Fibroblast of peridontal ligament (primary cell): Measurements from ENCODE around the gene DLEC1.
"Not testable (repeated sequence)": the region's sequence is repeated elsewhere in the genome, so short reads cannot be mapped to it uniquely, and the experiment has no call there.

Source experiments
- DNase-seq: peaks from one replicate; pipeline ENCODE4 v3.0.0-alpha.2; 2010; ENCODE audit errors: extremely low read depth

DLEC1 gene

DNA sequence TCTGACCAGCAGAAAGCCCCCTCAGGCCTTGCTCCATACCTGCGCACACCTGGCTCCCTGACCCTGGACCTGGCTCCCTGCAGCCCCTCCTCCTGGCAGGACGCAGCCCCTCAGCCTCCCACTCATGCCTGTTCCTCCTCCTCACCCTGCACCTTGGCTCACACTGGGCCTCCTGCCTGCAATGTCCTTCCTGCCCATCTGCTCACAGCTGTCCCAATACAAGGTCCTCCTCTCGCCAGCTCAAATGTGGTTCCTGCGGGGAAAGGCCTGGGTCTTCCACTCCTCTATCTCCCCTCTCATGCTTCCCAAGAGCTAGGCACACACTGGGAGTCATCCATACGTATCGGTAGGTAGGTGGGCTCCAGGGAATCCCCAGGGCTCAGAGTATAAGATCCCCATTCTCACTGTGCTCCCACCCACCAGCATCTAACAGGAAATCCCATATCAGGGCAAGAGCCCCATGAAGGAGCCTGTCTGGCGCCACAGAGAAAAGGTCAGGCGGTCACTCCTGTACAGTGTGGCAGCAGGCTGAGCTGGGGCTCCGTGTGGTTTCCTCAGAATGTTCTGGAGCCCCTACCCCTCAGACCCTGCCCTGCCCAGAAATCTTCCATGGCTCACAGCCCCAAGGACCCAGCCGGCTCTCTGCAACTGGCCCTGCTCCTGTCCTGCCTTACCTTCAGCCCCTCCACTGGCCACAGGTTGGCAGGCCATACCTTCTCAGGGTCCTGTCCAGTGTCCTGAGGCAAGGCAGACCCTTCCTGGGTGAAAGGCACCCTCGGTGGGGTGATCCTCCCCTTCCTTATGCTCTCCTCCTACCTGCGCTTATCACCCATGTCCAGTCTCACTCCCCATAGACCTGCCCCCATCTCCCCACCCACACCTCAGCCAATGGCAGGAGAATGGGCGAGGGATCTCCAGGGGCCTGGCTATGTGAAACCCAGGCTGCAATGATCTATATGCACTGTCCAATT is 20.4 kb upstream of the DLEC1 start:
- DNase-seq, result no peak

DNA sequence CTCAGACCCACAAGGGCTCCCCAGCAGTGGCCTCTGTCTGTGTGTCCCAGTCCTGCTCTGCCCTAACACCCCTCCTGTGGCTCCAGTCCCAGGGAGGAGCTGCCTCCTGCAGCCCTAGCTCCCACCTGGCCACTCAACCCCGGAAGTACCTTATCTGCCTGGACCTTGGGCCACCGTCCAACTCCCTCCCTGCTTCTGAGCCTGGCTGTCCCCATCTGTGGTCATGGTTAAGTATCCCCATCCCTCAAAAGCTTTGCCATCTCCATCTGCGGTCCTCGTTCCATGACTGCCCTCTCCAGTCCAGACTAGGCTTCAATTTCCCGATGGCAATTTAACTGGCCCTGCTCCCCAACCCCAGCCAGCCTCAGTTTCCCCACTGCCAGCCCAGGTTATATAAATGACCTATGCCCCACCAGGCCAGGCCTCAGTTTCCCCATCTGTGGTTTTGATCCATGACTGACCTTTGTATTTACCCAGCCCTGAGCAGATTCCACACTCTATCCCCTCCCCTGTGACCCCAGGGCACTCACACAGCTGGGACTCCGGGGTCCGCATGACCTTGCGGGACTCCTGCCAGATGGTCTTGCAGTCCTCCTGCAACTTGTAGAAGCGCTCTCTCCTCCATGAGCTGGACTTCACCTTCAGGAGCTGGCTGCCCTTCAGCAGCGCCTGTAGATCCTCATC is 19.2 kb upstream of the DLEC1 start:
- DNase-seq, result no peak

DNA sequence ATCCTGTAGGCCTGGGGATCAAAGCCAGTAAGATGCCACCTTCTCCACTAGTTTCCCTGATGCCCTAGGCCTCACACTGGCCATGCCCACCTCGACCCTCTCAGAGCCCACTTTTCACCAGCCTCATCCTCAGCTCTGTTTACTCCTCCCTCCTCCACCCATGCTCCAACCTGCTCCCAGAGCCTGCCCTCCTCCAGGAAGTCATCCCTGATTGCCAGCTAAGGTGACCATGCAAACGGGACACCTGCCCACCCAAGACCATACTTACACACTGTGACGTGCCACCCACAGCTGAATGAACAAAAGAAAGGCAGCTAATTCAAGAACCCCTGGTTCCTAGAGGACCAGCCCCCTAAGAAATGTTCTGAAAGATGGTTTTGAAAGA is 18.7 kb upstream of the DLEC1 start:
- no peak for DNase-seq

DNA sequence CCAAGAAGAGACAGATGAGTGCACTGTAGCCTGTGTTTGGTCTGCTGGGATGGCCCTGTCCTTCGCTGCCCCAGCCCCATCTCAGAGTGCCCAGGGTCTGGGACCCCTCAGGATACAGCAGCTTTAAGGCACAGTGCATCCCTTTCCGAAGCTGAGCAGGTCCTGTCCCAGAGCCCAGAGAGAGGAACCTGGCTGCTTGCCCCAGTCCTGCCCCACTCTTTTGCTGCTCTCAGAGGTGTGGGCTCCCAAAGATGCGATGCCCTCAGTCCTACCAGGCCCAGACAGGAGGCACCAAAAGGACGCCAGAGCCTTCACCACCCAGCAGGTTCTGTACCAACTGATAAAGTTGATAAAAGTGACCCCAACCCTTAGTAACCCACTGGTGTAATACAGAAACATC is 17.8 kb upstream of the DLEC1 start:
- DNase-seq, result no peak

DNA sequence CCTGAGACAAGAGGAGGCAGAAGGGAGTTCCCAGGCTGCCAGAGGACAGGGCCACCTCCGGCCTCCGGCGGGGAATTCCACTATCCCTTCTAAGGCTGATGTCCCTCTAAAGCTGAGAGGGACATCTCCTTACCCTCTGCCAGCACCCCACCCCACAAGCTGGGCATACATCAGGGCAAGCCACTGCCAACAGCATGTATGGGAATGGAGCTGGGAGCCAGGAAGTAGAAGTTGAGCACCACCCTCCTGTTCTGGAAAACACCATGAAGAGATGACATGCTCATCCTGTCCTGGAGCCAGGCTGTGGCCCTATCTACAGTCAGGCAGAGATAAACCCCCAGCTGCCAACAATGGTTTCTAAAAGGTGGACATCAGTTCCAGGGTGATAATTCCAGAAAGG is 16.7 kb upstream of the DLEC1 start:
- DNase-seq, result no peak

DNA sequence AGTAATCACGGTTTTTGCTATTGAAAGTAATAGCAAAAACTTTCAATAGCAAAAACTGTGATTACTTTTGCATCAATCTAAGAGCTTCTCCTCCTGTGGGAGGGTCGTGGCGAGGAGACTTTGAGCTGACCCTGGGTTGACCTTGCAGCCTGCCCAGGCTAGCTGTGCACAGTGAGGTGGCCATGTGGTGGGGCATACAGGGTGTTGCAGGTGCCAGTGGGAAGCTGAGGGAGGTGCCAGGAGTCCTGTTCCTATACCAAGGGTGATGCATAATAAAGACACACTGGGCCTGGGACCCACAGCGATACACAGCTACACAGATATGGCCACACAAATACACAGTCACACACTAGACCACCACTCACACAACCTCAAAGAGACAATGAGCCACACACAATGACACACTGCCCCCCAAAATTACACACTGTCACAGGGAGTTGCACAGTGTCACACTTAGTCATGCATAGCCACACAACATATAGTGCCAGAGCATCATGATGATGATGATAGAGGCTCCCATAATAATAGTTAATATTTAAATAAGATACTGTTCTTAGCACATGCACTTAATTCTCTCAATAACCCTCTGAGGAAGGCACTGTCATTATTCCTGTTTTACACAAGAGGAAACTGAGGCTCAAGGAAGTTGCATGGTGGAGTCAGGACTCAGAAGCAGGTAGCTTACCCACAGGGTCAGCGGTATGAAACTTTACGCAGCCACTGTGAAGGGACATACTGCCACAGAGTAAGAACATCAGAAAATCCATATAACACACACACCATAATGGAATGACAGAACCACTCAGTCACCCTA is 15.9 kb upstream of the DLEC1 start:
- DNase-seq, result no peak

DNA sequence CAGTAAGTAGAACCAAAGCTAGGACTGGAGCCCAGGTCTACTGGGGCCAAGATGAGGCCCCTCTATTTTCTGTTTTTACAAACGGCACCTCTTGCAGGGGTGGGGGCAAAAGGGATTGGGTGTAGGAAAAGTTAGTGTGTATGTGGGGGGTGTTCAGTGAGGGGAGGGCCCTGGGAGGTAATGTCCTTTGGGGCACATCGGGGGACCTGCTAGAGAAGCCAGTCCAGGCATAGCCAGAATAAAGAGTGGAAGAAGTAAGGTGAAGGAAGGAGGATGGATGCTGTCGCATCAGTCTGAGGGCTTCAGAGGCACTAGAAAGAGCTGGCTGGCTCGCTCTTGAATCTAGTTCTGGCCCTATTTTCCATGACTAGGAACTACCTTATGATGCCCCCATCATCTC is 12.2 kb upstream of the DLEC1 start:
- no peak for DNase-seq

DNA sequence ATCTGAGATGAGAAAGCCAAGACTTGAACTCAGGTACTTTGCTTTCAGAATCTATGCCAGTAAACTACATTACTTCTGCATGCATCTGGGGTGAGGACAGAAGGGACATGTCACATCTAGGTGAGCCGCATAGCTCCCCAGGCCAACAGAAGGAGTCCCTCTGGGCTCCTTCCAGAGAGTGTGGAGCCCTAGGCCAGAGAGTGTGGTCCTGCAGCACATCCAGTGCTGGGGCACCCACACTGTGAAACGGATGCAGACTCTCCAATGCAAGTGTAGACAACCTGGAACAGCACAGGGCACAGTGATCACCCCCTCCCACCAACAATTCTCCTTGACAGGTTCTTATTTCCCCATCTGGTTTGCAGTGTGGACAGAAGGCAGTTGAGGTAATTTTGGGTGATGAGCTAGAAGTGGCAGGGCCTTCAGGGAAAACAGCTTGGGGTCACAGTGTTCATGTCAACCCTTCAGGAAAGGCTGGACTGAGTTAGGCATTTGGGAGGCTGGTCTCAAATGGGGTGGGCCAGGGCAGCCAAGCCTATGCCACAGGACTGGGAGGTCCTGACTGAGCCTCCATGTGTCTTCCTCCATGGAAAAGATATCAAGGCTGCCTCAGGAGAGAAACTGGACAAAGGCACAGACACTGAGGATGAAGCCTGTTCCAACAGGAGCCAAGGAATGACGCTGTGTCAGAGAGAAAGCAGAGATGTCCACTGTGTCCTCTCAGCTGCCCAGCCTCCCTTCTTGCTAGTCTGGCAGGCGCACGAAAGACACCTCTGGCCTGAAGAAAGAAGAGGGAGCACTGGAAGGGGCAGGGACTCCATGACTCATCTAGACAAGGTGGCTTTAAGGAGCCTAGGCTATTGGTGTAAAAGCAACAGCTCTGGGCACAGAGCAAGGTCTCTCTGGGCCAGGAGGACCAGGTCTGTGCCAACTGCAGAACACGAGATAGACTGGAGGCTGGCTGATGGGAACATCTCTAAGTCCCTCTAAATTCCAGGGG is 11.2 kb upstream of the DLEC1 start:
- no peak for DNase-seq

DNA sequence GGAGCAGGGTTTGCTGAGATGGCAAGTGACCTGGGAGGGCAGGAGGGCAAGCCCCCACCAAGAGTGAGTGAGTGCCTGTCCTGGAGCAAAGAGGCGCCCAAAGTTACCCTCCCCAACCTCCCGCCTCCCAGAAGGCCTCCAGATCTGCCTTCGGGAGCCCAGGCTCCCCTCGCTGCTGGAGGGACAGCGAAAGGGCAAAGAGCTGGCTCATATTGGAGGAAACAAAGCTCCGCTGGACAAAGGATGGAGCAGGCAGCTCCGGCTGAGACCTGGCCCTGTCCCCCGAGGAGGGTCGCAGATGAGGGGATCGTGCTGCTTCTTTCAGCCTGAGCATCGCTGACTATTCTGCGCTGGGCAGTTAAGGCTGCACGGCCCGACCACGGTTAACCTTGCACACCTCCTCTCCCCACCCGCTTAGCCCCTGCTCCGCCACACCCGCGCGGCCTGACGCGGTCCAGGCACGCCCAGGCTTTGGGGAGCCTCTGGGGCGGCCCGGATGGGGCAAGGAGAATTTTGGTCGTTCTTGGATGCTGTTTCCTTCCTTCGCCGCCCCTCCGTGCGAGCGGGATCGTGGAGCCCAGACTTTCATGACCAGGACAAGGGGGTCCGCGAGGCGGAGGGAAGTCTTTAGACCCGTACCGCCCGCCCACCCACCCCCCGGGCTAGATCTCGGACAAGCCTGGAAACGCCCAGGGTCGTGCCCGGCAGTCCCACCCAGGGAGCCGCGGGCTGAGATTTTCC is 10.2 kb upstream of the DLEC1 start:
- DNase-seq, result no peak

DNA sequence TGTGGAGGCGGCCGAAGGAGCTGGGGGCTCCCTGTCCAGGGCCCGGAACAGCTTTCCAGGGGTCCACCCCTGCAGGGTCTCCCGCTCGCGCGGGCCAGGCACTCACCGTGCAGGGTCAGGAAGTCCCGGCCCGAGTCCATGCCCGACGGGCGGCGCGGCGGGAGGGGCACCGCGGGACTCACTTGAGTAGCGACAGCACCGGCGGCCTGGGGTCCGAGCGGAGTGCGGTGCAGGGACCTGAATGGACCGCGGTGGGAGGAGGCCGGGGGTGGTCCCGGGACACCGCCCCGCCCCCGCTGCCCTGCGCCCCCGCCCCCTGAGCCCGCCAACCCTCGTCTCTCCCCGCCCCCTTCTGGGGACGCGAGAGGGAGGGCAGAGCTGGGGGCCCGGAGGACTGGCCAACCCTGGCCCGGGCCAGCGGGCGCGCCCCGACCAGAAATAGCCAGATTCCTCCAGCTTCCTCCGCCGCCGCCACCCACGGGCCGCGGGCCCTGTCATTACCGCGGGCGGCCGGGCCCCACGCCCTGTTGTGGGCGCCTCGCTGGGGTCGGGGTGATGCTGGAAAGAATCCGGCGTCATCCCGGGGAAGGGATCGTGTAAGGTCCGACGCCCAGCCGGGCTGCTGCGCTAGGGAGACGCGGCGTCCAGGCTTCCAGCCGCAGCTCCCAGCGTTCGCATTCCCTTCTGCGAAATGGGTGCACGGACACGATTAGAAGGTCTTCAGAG is 9.4 kb upstream of the DLEC1 start, which contains the start of gene PLCD1:
TSS of gene PLCD1 (minus strand) at position 243 of the 726 bp plus-strand sequence. CDS start at position 140, 103 bp downstream.
- peak; percentile 64 for DNase-seq

DNA sequence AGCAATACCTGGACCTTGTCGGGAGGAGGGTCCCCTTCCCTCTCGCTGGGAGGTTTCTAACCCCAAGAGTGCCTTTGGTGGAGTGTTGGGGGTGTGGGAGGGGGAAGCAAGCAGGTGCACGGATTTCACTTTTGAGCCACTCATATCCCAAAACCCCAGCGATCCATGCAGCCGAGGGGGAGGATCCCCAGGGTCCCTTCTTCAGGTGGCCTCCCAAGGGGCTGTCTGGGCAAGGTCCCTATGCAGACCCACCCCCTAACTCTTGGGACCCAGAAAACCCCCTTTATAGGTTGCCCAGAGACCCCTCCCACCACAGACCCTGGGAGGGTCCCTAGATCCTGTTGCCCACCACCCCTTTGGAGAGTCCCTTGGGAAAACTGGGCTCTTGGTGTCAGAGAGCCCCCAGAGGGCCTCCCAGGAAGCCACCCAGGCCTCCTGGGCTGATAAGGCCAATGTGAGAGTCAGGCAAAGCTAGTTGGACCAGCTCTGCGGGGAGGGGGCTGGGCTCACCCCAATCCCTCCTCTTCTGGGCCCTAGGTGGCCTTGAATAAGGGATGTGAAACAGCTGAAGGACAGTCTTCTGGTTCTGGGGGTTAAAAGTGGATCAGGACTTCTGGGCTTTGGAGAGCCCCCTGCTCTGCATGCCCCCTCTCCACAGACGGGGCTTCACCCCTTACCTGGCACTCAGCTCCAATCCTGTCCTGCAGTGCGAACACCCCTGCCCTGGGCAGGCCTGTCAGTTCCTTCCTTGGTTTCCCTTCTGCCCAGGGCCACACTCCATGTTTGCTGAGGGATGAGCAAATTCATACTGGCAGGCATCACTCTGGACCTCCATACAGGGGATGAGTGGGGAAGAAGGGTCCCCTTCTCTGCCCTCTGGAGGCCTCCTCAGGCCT is 8.6 kb upstream of the DLEC1 start:
- no peak for DNase-seq

DNA sequence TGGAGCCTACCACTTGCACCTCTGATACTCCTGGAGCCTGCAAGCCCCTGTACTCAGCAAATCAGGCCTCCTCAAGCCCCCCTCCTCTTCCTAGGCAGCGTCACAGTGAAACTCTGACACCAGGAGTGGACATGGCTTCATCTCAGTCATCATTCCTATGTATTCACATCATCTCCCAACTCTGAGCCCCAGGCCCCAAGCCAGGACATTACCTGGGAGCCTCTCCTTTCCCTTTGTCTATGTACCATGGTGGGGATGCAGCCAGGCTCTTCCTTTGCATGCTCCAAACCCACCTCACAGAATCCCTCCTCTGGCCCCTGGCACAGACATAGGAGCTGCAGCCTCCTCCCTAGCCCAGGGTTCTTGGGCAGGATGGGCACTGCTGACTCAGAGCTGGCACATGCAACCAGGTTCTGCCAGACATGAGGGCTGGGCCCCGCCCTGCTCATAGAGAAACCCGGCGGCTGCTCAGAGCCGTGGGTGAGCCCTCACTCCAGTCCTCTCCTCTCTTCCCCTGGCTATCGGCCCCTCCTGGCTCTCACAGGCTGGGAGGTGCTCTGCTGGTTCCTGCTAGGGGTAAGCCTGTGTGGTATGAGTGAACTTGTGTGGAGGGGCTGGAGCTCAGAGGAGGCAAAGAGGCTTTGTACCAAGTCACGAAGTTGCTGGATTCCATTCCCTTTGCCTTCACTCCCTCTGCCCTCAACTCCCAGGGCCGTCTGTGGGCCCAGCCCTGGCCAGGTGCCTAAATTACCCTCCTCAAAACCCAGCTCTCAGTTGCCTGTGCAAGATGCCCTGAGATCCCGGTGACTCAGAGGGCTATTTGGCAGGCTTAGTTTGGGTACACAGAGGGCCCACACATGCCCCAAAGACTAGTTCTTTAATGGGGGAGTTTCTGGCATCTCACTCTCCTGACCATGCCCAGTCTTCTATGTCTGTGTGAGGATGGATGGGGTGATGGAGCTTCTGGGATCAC is 7.7 kb upstream of the DLEC1 start:
- peak; percentile 26 for DNase-seq

DNA sequence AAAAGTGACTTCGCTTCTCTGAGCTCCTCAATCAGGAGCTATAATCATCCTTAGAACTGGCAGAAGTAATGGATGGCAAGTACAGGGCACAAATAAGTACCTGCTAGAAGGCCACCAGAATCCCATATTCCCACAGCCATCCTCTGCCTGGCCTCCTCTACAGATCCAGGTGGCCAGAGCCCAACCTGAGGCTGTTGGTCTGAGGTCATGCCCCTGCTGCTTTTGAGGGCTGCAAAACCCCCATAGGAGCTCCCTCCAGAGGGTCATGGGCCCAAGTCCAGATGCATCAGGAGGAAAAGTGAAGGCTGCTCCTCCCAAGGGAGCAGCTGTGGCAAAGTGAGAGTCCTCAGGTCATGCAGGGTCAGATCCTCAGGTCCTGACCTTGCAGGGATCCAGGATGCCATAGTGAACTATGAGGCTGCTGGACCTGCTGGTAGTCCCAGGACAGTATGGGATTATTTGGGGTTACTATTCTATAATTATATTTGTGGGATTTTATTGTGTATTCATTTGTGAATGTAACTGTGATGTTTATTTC is 6.6 kb upstream of the DLEC1 start:
- DNase-seq, result no peak

DNA sequence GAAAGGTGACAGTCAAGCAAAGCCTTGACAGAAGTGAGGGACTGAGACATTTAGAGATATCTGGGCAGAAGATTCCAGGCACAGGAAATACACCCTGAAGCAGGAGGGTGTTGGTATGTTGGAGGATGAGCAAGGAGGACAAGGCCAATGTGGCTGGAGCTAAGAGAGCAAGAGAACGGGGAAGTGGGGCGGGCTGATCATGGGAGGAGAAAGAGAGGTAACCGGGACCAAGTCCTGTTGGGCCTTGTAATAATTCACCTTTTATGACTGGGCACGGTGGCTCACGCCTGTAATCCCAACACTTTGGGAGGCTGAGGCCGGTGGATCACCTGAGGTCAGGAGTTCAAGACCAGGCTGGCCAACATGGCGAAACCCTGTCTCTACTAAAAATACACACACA is 5.4 kb upstream of the DLEC1 start:
- DNase-seq, result not testable (repeated sequence)

DNA sequence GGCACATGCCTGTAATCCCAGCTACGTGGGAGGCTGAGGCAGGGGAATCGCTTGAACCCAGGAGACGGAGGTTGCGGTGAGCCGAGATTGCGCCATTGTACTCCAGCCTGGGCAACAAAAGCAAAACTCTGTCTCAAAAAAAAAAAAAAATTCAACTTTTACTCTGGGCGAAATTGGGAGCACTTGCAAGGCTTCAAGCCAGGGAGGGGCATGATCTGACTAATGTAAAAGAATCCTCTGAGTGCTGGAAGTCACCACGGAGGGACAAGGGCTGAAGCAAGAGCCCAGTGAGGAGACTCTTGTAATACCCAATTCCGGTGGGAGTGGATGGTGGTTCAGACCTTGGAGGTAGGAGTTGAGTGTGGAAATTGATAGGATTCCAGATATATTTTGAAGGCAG is 4.7 kb upstream of the DLEC1 start:
- DNase-seq, result not testable (repeated sequence)

DNA sequence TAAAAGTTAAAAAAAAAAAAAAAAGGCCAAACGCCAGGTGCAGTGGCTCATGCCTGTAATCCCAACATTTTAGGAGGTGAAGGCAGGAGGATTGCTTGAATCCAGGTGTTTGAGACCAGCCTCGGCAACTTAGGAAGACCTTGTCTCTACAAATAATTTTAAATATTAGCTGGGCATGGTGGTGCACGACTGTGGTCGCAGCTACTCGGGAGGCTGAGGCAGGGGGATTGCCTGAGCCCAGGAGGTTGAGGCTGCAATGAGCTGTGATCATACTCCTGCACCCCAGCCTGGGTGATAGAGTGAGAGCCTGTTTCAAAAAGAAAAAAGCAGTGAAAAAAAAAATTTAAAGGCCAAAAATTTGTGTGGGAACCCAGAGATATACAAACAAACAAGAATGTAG is 2.7 kb upstream of the DLEC1 start:
- DNase-seq, result no peak

DNA sequence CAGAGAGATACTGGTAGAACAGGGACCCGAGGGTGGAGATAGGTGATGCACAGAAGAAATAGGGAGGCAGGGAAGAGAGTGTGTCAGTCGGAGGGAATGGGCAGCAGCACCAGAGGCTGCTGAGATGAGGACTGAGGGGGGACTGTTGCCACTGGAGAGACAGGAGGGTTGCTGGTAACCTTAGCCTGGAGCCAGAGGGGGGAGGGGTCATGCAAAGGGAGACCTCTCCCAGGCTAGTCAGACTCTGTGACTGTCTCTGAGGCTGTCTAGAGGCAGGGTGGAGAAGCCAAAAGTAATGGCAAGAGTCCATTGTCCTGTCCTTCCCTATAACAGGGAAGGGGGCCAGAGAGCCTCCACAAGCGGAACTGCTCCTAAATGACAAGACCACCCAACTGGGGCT is 2.1 kb upstream of the DLEC1 start:
- no peak for DNase-seq
